ENCODE measurements around the gene RNF207.

GRCh38 chr1:6178751-6179563, 27.0 kb upstream of the RNF207 start:
- TF ChIP-seq YY1 (IDR thresholded peaks at IDR 0.05; ENCODE audit: low read depth) (no peak), EP300 (IDR thresholded peaks at IDR 0.05; ENCODE audit: borderline replicate concordance in 1 of 2, low read depth in 1 of 2, low read length in 1 of 2) (no peak), RAD21 (IDR thresholded peaks at IDR 0.05; ENCODE audit: low read length) (0 out of 2 replicates have a peak, but pooled peaks have one; percentile 7), CTCF (IDR thresholded peaks at IDR 0.05) (no peak), GABPA (IDR thresholded peaks at IDR 0.05; ENCODE audit: low read depth) (no peak), MEF2A (IDR thresholded peaks at IDR 0.05; ENCODE audit: borderline replicate concordance, low read depth) (no peak)
- TF ChIP-seq, protein P1, sequence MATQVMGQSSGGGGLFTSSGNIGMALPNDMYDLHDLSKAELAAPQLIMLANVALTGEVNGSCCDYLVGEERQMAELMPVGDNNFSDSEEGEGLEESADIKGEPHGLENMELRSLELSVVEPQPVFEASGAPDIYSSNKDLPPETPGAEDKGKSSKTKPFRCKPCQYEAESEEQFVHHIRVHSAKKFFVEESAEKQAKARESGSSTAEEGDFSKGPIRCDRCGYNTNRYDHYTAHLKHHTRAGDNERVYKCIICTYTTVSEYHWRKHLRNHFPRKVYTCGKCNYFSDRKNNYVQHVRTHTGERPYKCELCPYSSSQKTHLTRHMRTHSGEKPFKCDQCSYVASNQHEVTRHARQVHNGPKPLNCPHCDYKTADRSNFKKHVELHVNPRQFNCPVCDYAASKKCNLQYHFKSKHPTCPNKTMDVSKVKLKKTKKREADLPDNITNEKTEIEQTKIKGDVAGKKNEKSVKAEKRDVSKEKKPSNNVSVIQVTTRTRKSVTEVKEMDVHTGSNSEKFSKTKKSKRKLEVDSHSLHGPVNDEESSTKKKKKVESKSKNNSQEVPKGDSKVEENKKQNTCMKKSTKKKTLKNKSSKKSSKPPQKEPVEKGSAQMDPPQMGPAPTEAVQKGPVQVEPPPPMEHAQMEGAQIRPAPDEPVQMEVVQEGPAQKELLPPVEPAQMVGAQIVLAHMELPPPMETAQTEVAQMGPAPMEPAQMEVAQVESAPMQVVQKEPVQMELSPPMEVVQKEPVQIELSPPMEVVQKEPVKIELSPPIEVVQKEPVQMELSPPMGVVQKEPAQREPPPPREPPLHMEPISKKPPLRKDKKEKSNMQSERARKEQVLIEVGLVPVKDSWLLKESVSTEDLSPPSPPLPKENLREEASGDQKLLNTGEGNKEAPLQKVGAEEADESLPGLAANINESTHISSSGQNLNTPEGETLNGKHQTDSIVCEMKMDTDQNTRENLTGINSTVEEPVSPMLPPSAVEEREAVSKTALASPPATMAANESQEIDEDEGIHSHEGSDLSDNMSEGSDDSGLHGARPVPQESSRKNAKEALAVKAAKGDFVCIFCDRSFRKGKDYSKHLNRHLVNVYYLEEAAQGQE (IDR thresholded peaks at IDR 0.05; ENCODE audit: low read depth, low read length), result no peak
- TF ChIP-seq, protein P2, sequence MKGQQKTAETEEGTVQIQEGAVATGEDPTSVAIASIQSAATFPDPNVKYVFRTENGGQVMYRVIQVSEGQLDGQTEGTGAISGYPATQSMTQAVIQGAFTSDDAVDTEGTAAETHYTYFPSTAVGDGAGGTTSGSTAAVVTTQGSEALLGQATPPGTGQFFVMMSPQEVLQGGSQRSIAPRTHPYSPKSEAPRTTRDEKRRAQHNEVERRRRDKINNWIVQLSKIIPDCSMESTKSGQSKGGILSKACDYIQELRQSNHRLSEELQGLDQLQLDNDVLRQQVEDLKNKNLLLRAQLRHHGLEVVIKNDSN (IDR thresholded peaks at IDR 0.05; ENCODE audit: borderline replicate concordance, low read depth), result no peak

All from SK-N-SH (cell line).